ENCODE data around the gene CEP44.
A peak's percentile ranks its signal among the peaks of the same experiment; 100 is the strongest.
"Not testable (repeated sequence)": the region's sequence is repeated elsewhere in the genome, so short reads cannot be mapped to it uniquely, and the experiment has no call there.

CEP44 gene

DNA sequence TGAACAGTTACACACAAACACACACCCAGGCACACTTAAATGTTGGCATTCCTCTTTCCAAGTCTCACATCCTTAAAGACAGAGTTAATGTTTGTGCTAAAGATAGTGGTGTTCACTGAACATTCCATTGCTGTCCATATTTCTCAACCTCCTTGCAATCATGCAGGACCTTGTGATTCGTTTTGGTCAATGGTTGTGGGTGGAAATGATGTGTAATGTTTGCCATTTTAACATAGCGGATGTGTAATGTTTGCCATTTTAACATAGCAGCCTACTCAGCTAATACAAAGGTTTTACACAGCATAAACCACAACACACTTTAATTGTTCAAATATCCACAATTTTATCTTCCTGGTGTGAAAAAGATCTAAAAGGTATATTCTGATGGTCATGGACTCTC lies 93.9 kb downstream of the CEP44 start:
- TF ChIP-seq, protein P1, sequence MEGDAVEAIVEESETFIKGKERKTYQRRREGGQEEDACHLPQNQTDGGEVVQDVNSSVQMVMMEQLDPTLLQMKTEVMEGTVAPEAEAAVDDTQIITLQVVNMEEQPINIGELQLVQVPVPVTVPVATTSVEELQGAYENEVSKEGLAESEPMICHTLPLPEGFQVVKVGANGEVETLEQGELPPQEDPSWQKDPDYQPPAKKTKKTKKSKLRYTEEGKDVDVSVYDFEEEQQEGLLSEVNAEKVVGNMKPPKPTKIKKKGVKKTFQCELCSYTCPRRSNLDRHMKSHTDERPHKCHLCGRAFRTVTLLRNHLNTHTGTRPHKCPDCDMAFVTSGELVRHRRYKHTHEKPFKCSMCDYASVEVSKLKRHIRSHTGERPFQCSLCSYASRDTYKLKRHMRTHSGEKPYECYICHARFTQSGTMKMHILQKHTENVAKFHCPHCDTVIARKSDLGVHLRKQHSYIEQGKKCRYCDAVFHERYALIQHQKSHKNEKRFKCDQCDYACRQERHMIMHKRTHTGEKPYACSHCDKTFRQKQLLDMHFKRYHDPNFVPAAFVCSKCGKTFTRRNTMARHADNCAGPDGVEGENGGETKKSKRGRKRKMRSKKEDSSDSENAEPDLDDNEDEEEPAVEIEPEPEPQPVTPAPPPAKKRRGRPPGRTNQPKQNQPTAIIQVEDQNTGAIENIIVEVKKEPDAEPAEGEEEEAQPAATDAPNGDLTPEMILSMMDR (conservative IDR thresholded peaks at IDR 0.05; ENCODE audit: control insufficient read depth, insufficient read depth, low read depth, low read length): no peak
- DNase-seq (ENCODE audit: low read depth): peak; percentile 43
- no peak overlapping the region for H3K4me3 ChIP-seq (ENCODE audit: control insufficient read depth, low read depth, low read length)

DNA sequence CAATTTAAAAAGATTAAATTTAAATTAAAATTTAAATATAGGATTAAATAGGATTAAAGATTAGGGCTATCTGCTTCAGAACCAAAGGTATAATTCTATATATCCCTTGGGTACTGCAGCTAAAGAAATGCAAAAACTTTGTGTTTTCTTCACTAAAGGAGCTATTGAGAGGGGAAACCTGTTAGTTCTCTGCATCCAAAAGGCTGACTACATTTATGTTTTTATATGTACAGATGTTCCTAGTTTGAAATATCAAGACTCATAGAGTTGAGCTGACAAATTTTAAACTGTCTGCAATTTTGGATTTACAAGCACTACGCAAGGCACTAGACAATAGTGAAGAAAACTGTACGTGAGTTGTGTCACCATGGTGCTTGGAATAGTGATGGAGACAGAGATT lies 95.2 kb downstream of the CEP44 start:
- TF ChIP-seq, protein P1 (conservative IDR thresholded peaks at IDR 0.05; ENCODE audit: control insufficient read depth, insufficient read depth, low read depth, low read length): no peak
- no peak for DNase-seq (ENCODE audit: low read depth)
- no peak overlapping the region for H3K4me3 ChIP-seq (ENCODE audit: control insufficient read depth, low read depth, low read length)

DNA sequence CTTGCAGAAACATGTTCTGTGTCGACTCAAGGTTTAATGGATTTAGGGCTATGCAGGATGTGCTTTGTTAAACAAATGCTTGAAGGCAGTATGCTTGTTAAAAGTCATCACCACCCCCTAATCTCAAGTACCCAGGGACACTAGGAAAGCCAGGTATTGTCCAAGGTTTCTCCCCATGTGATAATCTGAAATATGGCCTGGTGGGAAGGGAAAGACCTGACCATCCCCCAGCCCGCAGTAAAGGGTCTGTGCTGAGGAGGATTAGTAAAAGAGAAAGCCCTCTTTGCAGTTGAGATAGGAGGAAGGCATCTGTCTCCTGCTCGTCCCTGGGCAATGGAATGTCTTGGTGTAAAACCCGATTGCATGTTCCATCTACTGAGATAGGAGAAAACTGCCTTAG lies 96.5 kb downstream of the CEP44 start:
- not testable (repeated sequence) for H3K4me3 ChIP-seq (ENCODE audit: control insufficient read depth, low read depth, low read length); DNase-seq (ENCODE audit: low read depth)

DNA sequence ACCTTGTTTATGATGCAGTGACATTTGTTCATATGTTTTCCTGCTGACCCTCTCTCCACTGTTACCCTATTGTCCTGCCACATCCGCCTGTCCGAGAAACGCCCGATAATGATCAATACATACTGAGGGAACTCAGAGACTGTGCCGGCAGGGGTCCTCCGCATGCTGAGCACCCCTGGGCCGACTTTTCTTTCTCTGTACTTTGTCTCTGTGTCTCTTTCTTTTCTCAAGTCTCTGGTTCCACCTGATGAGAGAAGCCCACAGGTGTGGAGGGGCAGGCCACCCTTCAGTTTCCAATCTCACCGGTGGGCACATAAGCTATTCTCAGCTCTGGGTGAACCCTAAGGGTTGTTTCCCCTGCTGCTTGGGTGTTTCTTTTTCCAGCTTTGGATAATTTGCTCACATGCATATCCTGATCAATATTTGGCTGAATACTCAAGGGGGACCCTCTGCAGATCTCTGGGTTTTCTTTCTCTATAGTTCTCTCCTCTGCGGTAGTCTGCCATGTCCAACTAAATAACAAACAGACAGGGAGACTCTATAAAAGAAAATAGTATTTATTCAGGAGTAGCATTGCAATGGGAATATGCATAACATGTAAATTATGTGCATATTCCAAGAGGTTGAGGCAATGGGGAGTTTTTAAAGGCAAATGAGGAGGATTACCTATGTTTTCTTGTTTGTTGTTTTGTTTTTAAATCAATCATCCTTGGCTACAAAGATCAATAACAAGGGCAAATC lies 97.2 kb downstream of the CEP44 start:
- TF ChIP-seq, protein P1 (conservative IDR thresholded peaks at IDR 0.05; ENCODE audit: control insufficient read depth, insufficient read depth, low read depth, low read length): no peak
- H3K4me3 ChIP-seq (ENCODE audit: control insufficient read depth, low read depth, low read length): no peak overlapping the region
- no peak for DNase-seq (ENCODE audit: low read depth)

DNA sequence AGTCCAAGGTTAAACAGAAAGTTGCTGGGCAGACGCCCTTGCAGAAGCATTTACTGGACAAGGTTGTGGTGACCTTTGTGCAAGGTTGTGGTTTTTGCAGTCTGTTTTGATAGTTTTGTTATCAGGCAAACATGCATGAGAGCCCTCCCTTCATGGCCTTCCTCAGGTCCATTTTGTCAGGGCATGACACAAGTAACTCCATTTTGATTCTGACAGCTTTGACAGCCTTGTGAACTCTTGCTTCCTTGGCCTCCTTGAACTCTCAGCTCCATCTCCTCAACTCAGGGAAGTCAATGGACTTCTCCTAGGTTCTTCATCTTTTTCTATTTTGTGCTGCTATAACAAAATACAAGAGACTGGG lies 97.7 kb downstream of the CEP44 start:
- H3K4me3 ChIP-seq (ENCODE audit: control insufficient read depth, low read depth, low read length): no peak overlapping the region
- TF ChIP-seq, protein P1 (conservative IDR thresholded peaks at IDR 0.05; ENCODE audit: control insufficient read depth, insufficient read depth, low read depth, low read length): no peak

More for the DNA sequence above, 97.7 kb downstream of the CEP44 start:
- no peak for DNase-seq (ENCODE audit: low read depth)

Measured in fibroblast of mammary gland (primary cell).